ENCODE measurements around the gene FAM78B. TPM values are rescaled to one million over a fixed set of nuclear protein-coding genes. Genes with fewer than 3 reads are reported as not detected.

Gene FAM78B
- total and polyA plus RNA-seq, 2 of the 8 experiments (the other 6 are each of a cell fraction or from before 2014, with no cell fraction given) = 2.3 to 3.6 TPM

- Histone ChIP-seq H3K23ac (ENCODE audit: insufficient read length) (no peak overlapping the region), H3K9me3 (ENCODE audit: insufficient read depth in 2 of 2, low read depth in 1 of 2, low read length in 1 of 2) (no peaks in the 10 kb centered on the region), H3K79me2 (ENCODE audit: control insufficient read depth in 1 of 2, insufficient read depth in 2 of 2, low read length in 2 of 2) (no peaks in the 10 kb centered on the region), H2BK20ac (ENCODE audit: low read length) (no peak overlapping the region), H3K18ac (ENCODE audit: extremely low read depth, low read length) (no peak overlapping the region), H2BK12ac (ENCODE audit: low read depth, low read length) (no peak overlapping the region), H3K36me3 (ENCODE audit: control insufficient read depth in 2 of 4, insufficient read depth in 4 of 4, low read length in 3 of 4) (no peaks in the 10 kb centered on the region), H4K20me1 (replicated peaks in 1 of 2; ENCODE audit: control insufficient read depth in 1 of 2, insufficient read depth in 2 of 2, low read length in 2 of 2) (no peaks in the 10 kb centered on the region), H3K56ac (replicated peaks; ENCODE audit: insufficient read length, low read depth, low read length) (no peak overlapping the region), H2BK5ac (ENCODE audit: low read depth, low read length) (no peak overlapping the region), H2AK5ac (ENCODE audit: low read depth, low read length) (0 out of 2 replicates have a peak overlapping the region, but pooled peaks have one; percentile 75), H4K91ac (replicated peaks; ENCODE audit: insufficient read length, low read length) (no peak overlapping the region), H3K27me3 (replicated peaks in 1 of 4; ENCODE audit: control insufficient read depth in 3 of 4, extremely low read depth in 1 of 4, insufficient read depth in 3 of 4, low read length in 3 of 4) (no peaks in the 10 kb centered on the region), H3K4me1 (replicated peaks in 1 of 4; ENCODE audit: control insufficient read depth in 3 of 4, insufficient read depth in 4 of 4, low read length in 3 of 4) (no peaks in the 10 kb centered on the region), H4K5ac (ENCODE audit: insufficient read length, low read depth, low read length) (no peak overlapping the region), H3K79me1 (ENCODE audit: low read depth, low read length) (no peaks in the 10 kb centered on the region), H4K8ac (ENCODE audit: extremely low read depth, insufficient read depth, low read length) (no peak overlapping the region), H3K4ac (replicated peaks; ENCODE audit: insufficient read length, low read depth, low read length) (no peak overlapping the region), H3K23me2 (ENCODE audit: low read depth, low read length) (peaks cover 1% of the 10 kb centered on the region; the same call in 1 of the 2 replicates), H3K9ac (replicated peaks in 1 of 4; ENCODE audit: extremely low read depth in 1 of 4, low read depth in 3 of 4, low read length in 3 of 4) (no peak overlapping the region), H3K27ac (ENCODE audit: low read depth, low read length) (no peak overlapping the region), H3K14ac (ENCODE audit: insufficient read length) (no peak overlapping the region), H3K4me2 (ENCODE audit: insufficient read depth in 1 of 2, low read depth in 2 of 2, low read length in 2 of 2) (no peak overlapping the region), H2AFZ (ENCODE audit: low read length) (no peak overlapping the region), H2BK120ac (replicated peaks; ENCODE audit: low read depth, low read length) (no peak overlapping the region), H2BK15ac (ENCODE audit: low read length) (no peak overlapping the region), H3K4me3 (ENCODE audit: extremely low read depth in 1 of 4, insufficient read depth in 2 of 4, low read depth in 3 of 4, low read length in 4 of 4) (no peak overlapping the region)
- no peak for FAIRE-seq
- TF ChIP-seq MAFK (IDR thresholded peaks at IDR 0.05; ENCODE audit: low read depth, low read length) (no peak), E2F6 (IDR thresholded peaks at IDR 0.05) (no peak), HDAC2 (IDR thresholded peaks at IDR 0.05; ENCODE audit: borderline replicate concordance in 1 of 2, low read depth in 2 of 2, low read length in 2 of 2) (no peak), SP4 (IDR thresholded peaks at IDR 0.05; ENCODE audit: low read length) (no peak), EP300 (IDR thresholded peaks at IDR 0.05; ENCODE audit: borderline replicate concordance in 1 of 2, low read depth in 2 of 2, low read length in 2 of 2) (no peak), NANOG (IDR thresholded peaks at IDR 0.05; ENCODE audit: insufficient read depth, low read depth, low read length, poor library complexity, severe bottlenecking) (no peak)
- ChIA-PET POLR2A (ENCODE audit: partially characterized antibody) (no interaction called here), CTCF (ENCODE audit: partially characterized antibody) (no interaction called here)
- peak in 1 of 2 experiments; percentile 19 for DNase-seq (ENCODE audit: low read depth in 1 of 2, low spot score in 2 of 2)
- WGBS, 2 experiments (ENCODE audit: extremely low coverage in 1 of 2, insufficient coverage in 1 of 2, insufficient read length in 1 of 2, insufficient replicate concordance in 2 of 2, low coverage in 1 of 2, low lambda C conversion rate in 2 of 2, missing lambda C conversion rate in 1 of 2) = 92% methylated on average over 5 of the region's 5 CpGs; no CpG with 5 or more reads in 1 of the 2 experiments
Observed at GRCh38 chr1:166082601-166083000, 84.2 kb downstream of the FAM78B start.
